NCI-H1092 treated with DMSO at 0.1 percent for 48 hours (cell line): Measurements from ENCODE around the gene DCTPP1.
A peak's percentile ranks its signal among the peaks of the same experiment; 100 is the strongest.

Experiments
- DNase-seq: peaks from one replicate; lab custom pipeline; 2025; lab: John Stamatoyannopoulos, UW

DCTPP1 gene

GRCh38 chr16:30381291-30382041 lies 48.4 kb downstream of the DCTPP1 start:
- no peak for DNase-seq

GRCh38 chr16:30380803-30381208 lies 49.0 kb downstream of the DCTPP1 start:
- DNase-seq: no peak

- DNase-seq: no peak
These were observed 49.6 kb downstream of the DCTPP1 start for GRCh38 chr16:30380072-30380802.

GRCh38 chr16:30379158-30379783 lies 50.6 kb downstream of the DCTPP1 start:
- no peak for DNase-seq

- DNase-seq: peak; percentile 95
These were observed 51.3 kb downstream of the DCTPP1 start for GRCh38 chr16:30378236-30379157.

GRCh38 chr16:30377812-30378235 lies 52.0 kb downstream of the DCTPP1 start:
- DNase-seq: peak; percentile 89

- no peak for DNase-seq
These were observed 52.6 kb downstream of the DCTPP1 start for GRCh38 chr16:30377050-30377811.

- no peak for DNase-seq
These were observed 53.3 kb downstream of the DCTPP1 start for GRCh38 chr16:30376461-30376902.

- no peak for DNase-seq
These were observed 54.0 kb downstream of the DCTPP1 start for GRCh38 chr16:30375864-30376263.

GRCh38 chr16:30374538-30374937 lies 55.3 kb downstream of the DCTPP1 start, which contains the start of gene MYL11:
Gene MYL11 (plus strand): TSS chr16:30374802. CDS start chr16:30374858, 56 bp downstream.
- no peak for DNase-seq
